ENCODE data around the gene ADRA1B.

Gene ADRA1B

GRCh38 chr5:159901772-159902171, 14.5 kb upstream of the ADRA1B start:
- no peak overlapping the region for H3K4me3 ChIP-seq (ENCODE audit: low read depth, low read length)
- no peak overlapping the region for H3K27ac ChIP-seq (ENCODE audit: low read depth, low read length)
- no peaks in the 10 kb centered on the region for H3K9me3 ChIP-seq (ENCODE audit: control insufficient read depth, insufficient read depth, low read length)
- no peaks in the 10 kb centered on the region for H3K36me3 ChIP-seq (ENCODE audit: control insufficient read depth, insufficient read depth, low read length)
- H3K9ac ChIP-seq (ENCODE audit: low read depth, low read length): no peak overlapping the region
- H3K4me1 ChIP-seq (ENCODE audit: control insufficient read depth, insufficient read depth, low read length): no peaks in the 10 kb centered on the region
- no peaks in the 10 kb centered on the region for H3K27me3 ChIP-seq (ENCODE audit: control insufficient read depth, insufficient read depth, low read length)

DNA sequence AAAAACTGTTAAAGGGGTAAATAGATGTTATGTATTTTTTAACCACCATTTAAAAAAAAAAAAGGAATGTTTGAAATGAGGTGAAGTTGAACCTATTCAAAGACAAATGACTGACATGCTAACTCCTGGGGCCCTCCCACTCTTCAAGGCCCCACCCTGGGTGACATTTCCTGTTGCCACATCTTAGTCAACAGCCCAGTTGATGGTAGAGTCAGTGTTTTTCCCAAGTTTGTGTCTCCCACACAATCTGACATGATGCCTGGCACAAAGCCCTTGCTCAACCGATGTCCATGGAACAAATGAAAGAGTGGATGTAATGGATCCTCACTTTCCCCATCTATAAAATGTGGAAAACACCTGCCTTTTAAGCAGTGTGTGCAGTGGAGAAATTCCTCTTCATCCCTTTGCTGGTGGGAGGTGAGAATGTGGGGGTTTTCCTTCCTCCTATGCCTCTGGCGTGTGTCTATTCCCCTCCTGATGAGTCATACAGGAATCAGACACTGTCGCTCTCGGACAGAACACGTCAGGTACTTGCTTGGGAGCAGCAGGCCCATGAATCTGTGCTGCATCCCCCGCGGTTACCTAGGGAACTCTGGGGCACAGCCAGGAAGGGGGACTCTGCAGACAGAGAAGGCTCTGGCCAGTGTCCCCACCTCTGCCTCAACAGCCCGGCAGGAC, 13.7 kb upstream of the ADRA1B start:
- H3K27me3 ChIP-seq (ENCODE audit: control insufficient read depth, insufficient read depth, low read length): no peaks in the 10 kb centered on the region
- H3K9ac ChIP-seq (ENCODE audit: low read depth, low read length): no peak overlapping the region
- no peaks in the 10 kb centered on the region for H3K9me3 ChIP-seq (ENCODE audit: control insufficient read depth, insufficient read depth, low read length)
- H3K36me3 ChIP-seq (ENCODE audit: control insufficient read depth, insufficient read depth, low read length): no peaks in the 10 kb centered on the region
- H3K4me1 ChIP-seq (ENCODE audit: control insufficient read depth, insufficient read depth, low read length): no peaks in the 10 kb centered on the region
- H3K4me3 ChIP-seq (ENCODE audit: low read depth, low read length): no peak overlapping the region
- no peak overlapping the region for H3K27ac ChIP-seq (ENCODE audit: low read depth, low read length)

GRCh38 chr5:159903131-159903530, 13.2 kb upstream of the ADRA1B start:
- Histone ChIP-seq H3K27me3 (ENCODE audit: control insufficient read depth, insufficient read depth, low read length) (no peaks in the 10 kb centered on the region), H3K4me1 (ENCODE audit: control insufficient read depth, insufficient read depth, low read length) (0 out of 2 replicates have a peak, but pooled peaks cover 4% of the 10 kb centered on the region), H3K9me3 (ENCODE audit: control insufficient read depth, insufficient read depth, low read length) (no peaks in the 10 kb centered on the region), H3K27ac (ENCODE audit: low read depth, low read length) (no peak overlapping the region), H3K9ac (ENCODE audit: low read depth, low read length) (no peak overlapping the region), H3K4me3 (ENCODE audit: low read depth, low read length) (no peak overlapping the region), H3K36me3 (ENCODE audit: control insufficient read depth, insufficient read depth, low read length) (no peaks in the 10 kb centered on the region)

- no peak overlapping the region for H3K4me3 ChIP-seq (ENCODE audit: low read depth, low read length)
- H3K4me1 ChIP-seq (ENCODE audit: control insufficient read depth, insufficient read depth, low read length): peaks cover 4% of the 10 kb centered on the region; the same call in 1 of the 2 replicates
- H3K9ac ChIP-seq (ENCODE audit: low read depth, low read length): no peak overlapping the region
- H3K27ac ChIP-seq (ENCODE audit: low read depth, low read length): no peak overlapping the region
- H3K36me3 ChIP-seq (ENCODE audit: control insufficient read depth, insufficient read depth, low read length): no peaks in the 10 kb centered on the region
- no peaks in the 10 kb centered on the region for H3K9me3 ChIP-seq (ENCODE audit: control insufficient read depth, insufficient read depth, low read length)
- H3K27me3 ChIP-seq (ENCODE audit: control insufficient read depth, insufficient read depth, low read length): no peaks in the 10 kb centered on the region
Observed at GRCh38 chr5:159904874-159905273, 11.4 kb upstream of the ADRA1B start.

DNA sequence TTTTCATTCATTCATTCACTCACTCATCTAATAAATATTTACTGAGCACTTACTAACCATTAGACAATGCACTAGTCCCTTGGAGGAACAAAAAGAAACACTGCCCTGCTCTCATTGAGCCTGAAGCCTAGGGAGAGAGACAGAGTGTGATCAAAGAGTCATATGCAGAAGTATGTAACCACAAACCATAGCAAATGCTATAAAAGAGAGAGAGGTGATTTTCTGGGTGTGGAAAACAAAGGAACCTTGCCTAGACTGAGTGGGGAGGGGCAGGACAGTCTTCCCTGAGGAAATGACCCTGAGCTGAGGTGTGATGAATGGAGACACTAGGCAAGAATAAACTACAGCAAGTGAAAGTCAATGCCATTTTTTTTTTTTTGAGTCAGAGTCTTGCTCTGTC, 10.8 kb upstream of the ADRA1B start:
- no peaks in the 10 kb centered on the region for H3K27me3 ChIP-seq (ENCODE audit: control insufficient read depth, insufficient read depth, low read length)
- no peaks in the 10 kb centered on the region for H3K36me3 ChIP-seq (ENCODE audit: control insufficient read depth, insufficient read depth, low read length)
- H3K27ac ChIP-seq (ENCODE audit: low read depth, low read length): no peak overlapping the region
- H3K9ac ChIP-seq (ENCODE audit: low read depth, low read length): no peak overlapping the region
- no peaks in the 10 kb centered on the region for H3K9me3 ChIP-seq (ENCODE audit: control insufficient read depth, insufficient read depth, low read length)
- no peak overlapping the region for H3K4me3 ChIP-seq (ENCODE audit: low read depth, low read length)
- H3K4me1 ChIP-seq (ENCODE audit: control insufficient read depth, insufficient read depth, low read length): peaks cover 4% of the 10 kb centered on the region; the same call in 1 of the 2 replicates

- H3K4me1 ChIP-seq (ENCODE audit: control insufficient read depth, insufficient read depth, low read length): peaks cover 4% of the 10 kb centered on the region; the same call in 1 of the 2 replicates
- H3K36me3 ChIP-seq (ENCODE audit: control insufficient read depth, insufficient read depth, low read length): no peaks in the 10 kb centered on the region
- H3K4me3 ChIP-seq (ENCODE audit: low read depth, low read length): no peak overlapping the region
- H3K27ac ChIP-seq (ENCODE audit: low read depth, low read length): no peak overlapping the region
- no peak overlapping the region for H3K9ac ChIP-seq (ENCODE audit: low read depth, low read length)
- H3K9me3 ChIP-seq (ENCODE audit: control insufficient read depth, insufficient read depth, low read length): no peaks in the 10 kb centered on the region
- H3K27me3 ChIP-seq (ENCODE audit: control insufficient read depth, insufficient read depth, low read length): no peaks in the 10 kb centered on the region
Observed at GRCh38 chr5:159906463-159906862, 9.8 kb upstream of the ADRA1B start.

- Histone ChIP-seq H3K4me1 (ENCODE audit: control insufficient read depth, insufficient read depth, low read length) (peaks cover 7% of the 10 kb centered on the region; the same call in 1 of the 2 replicates), H3K9me3 (ENCODE audit: control insufficient read depth, insufficient read depth, low read length) (no peaks in the 10 kb centered on the region), H3K9ac (ENCODE audit: low read depth, low read length) (no peak overlapping the region), H3K27me3 (ENCODE audit: control insufficient read depth, insufficient read depth, low read length) (no peaks in the 10 kb centered on the region), H3K36me3 (ENCODE audit: control insufficient read depth, insufficient read depth, low read length) (no peaks in the 10 kb centered on the region), H3K4me3 (ENCODE audit: low read depth, low read length) (no peak overlapping the region), H3K27ac (ENCODE audit: low read depth, low read length) (no peak overlapping the region)
Observed at GRCh38 chr5:159906943-159907342, 9.3 kb upstream of the ADRA1B start.

- peaks cover 11% of the 10 kb centered on the region for H3K4me1 ChIP-seq (ENCODE audit: control insufficient read depth, insufficient read depth, low read length)
- no peaks in the 10 kb centered on the region for H3K9me3 ChIP-seq (ENCODE audit: control insufficient read depth, insufficient read depth, low read length)
- H3K9ac ChIP-seq (ENCODE audit: low read depth, low read length): no peak overlapping the region
- H3K36me3 ChIP-seq (ENCODE audit: control insufficient read depth, insufficient read depth, low read length): no peaks in the 10 kb centered on the region
- H3K4me3 ChIP-seq (ENCODE audit: low read depth, low read length): no peak overlapping the region
- peaks cover 3% of the 10 kb centered on the region; the same call in 1 of the 2 replicates for H3K27me3 ChIP-seq (ENCODE audit: control insufficient read depth, insufficient read depth, low read length)
- no peak overlapping the region for H3K27ac ChIP-seq (ENCODE audit: low read depth, low read length)
Observed at GRCh38 chr5:159907689-159908590, 8.3 kb upstream of the ADRA1B start.

- Histone ChIP-seq H3K27me3 (ENCODE audit: control insufficient read depth, insufficient read depth, low read length) (peaks cover 4% of the 10 kb centered on the region; the same call in 1 of the 2 replicates), H3K4me1 (ENCODE audit: control insufficient read depth, insufficient read depth, low read length) (peaks cover 11% of the 10 kb centered on the region), H3K36me3 (ENCODE audit: control insufficient read depth, insufficient read depth, low read length) (no peaks in the 10 kb centered on the region), H3K9me3 (ENCODE audit: control insufficient read depth, insufficient read depth, low read length) (no peaks in the 10 kb centered on the region), H3K4me3 (ENCODE audit: low read depth, low read length) (no peak overlapping the region), H3K27ac (ENCODE audit: low read depth, low read length) (no peak overlapping the region), H3K9ac (ENCODE audit: low read depth, low read length) (no peak overlapping the region)
Observed at GRCh38 chr5:159908591-159908940, 7.7 kb upstream of the ADRA1B start.

- Histone ChIP-seq H3K4me1 (ENCODE audit: control insufficient read depth, insufficient read depth, low read length) (peaks cover 11% of the 10 kb centered on the region), H3K36me3 (ENCODE audit: control insufficient read depth, insufficient read depth, low read length) (no peaks in the 10 kb centered on the region)
Observed at GRCh38 chr5:159909126-159909525, 7.2 kb upstream of the ADRA1B start.

DNA sequence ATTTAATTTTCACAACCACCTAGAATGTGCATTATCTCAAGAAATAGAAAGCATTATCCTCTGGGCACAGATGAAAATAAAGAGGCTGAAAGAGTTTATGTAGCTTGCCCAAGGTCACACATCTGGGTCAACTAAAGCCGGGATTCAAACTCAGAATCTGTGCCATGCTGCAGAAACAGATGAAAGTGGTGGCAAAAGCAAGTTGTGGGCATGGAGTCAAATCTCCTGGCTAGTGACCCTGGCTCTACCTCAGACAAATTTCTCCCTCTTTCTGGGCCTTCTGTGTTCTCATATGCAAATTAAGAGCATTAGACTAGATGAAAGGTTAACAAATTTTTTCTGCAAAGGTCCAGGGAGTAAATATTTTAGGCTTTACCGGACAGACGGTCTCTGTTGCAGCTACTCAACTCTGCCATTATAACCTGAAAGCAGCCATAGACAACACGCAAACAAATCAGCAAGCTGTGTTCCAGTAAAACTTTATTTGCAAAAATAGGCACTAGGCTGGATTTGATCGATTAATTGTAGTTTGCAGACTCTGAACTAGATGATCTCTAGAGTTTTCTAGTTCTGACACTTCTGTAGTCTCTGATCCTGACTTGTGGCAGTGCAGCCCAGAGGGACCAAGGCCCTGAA, 6.0 kb upstream of the ADRA1B start:
- Histone ChIP-seq H3K4me1 (ENCODE audit: control insufficient read depth, insufficient read depth, low read length) (peaks cover 11% of the 10 kb centered on the region), H3K9me3 (ENCODE audit: control insufficient read depth, insufficient read depth, low read length) (no peaks in the 10 kb centered on the region), H3K27ac (ENCODE audit: low read depth, low read length) (no peak overlapping the region), H3K27me3 (ENCODE audit: control insufficient read depth, insufficient read depth, low read length) (peaks cover 15% of the 10 kb centered on the region), H3K36me3 (ENCODE audit: control insufficient read depth, insufficient read depth, low read length) (no peaks in the 10 kb centered on the region), H3K4me3 (ENCODE audit: low read depth, low read length) (no peak overlapping the region), H3K9ac (ENCODE audit: low read depth, low read length) (no peak overlapping the region)

More at GRCh38 chr5:159909126-159909525, 7.2 kb upstream of the ADRA1B start:
- H3K4me3 ChIP-seq (ENCODE audit: low read depth, low read length): no peak overlapping the region
- H3K9ac ChIP-seq (ENCODE audit: low read depth, low read length): no peak overlapping the region
- no peaks in the 10 kb centered on the region for H3K9me3 ChIP-seq (ENCODE audit: control insufficient read depth, insufficient read depth, low read length)
- peaks cover 4% of the 10 kb centered on the region; the same call in 1 of the 2 replicates for H3K27me3 ChIP-seq (ENCODE audit: control insufficient read depth, insufficient read depth, low read length)
- H3K27ac ChIP-seq (ENCODE audit: low read depth, low read length): no peak overlapping the region

Data from HUES48 (cell line).